K562 (cell line): ENCODE measurements around the gene NLE1. TPM values are rescaled to one million over a fixed set of nuclear protein-coding genes. Genes with fewer than 3 reads are reported as not detected.

Experiments
- GTF2A2 ChIP-seq: IDR thresholded peaks from 2 replicates; pipeline ENCODE4 v1.6.1; 2016; ENCODE audit warnings: mild to moderate bottlenecking, missing genetic modification characterization, missing compliant biosample characterization
- HCFC1 ChIP-seq: IDR thresholded peaks from 2 replicates; pipeline ENCODE4 v1.6.1; 2012; ENCODE audit warnings: low read depth, low read length, improper control_type of control experiment
- KDM5B ChIP-seq: fragments of 200-600 bp; sonication (generic); IDR thresholded peaks from 2 replicates; pipeline ENCODE4 v1.6.1; 2012; ENCODE audit warnings: low read depth, mild to moderate bottlenecking, moderate library complexity, low read length, control low read depth, inconsistent platforms; ENCODE audit not compliant: insufficient replicate concordance
- PTBP1 ChIP-seq: fragments of 200-400 bp; formaldehyde crosslinking; IDR thresholded peaks from 2 replicates; pipeline ENCODE4 v1.6.1; 2017; ENCODE audit warnings: low read depth, low read length
- TFAP4 ChIP-seq: sonication (generic); formaldehyde crosslinking; IDR thresholded peaks from 2 replicates; pipeline ENCODE4 v1.8.0; 2022; ENCODE audit warnings: missing genetic modification reagents, mild to moderate bottlenecking, moderate library complexity, borderline replicate concordance
- ZNF407 ChIP-seq: fragments of 450-650 bp; IDR thresholded peaks from 2 replicates; pipeline ENCODE4 v1.6.1; 2016; ENCODE audit warnings: low read depth
- polyA plus RNA-seq, 8 experiments: library from polyadenylated mRNA; depleted of rRNA in 4 of 8; stranded (reverse) in 5 of 8; unstranded in 3 of 8; fragments of >200 nt; fragmentation: Nextera tagmentation in 2 of 8; fragmentation: Illumina TruSeq in 1 of 8; extraction: Ambion mirVana in 2 of 8; extraction: Trizol in 1 of 8; gene quantifications; 2 replicates each; pipeline versions ENCODE4 v1.2.1 to v1.2.3, GENCODE V29; 2011 to 2014; ENCODE audit warnings: inconsistent platforms in 1 of 8, missing spikeins in 1 of 8
- total RNA-seq, 7 experiments: library from RNA; depleted of rRNA in 6 of 7; stranded (reverse); fragments of >200 nt in 6 of 7; fragmentation: Illumina TruSeq in 2 of 7; extraction: Trizol in 2 of 7; gene quantifications; 2 replicates each; pipeline versions ENCODE4 v1.2.1 to v1.2.3, GENCODE V29; 2011 to 2021; ENCODE audit warnings: low replicate concordance in 1 of 7
- TF ChIP-seq, protein P1 (sequence below), 3 experiments: IDR thresholded peaks in 2 of 3; conservative IDR thresholded peaks in 1 of 3; 2 replicates each; pipeline ENCODE4 v1.5.1; 2011 to 2012; ENCODE audit warnings: low read length in 3 of 3, mild to moderate bottlenecking in 3 of 3, control low read depth in 2 of 3, improper control_type of control experiment in 1 of 3, inconsistent platforms in 1 of 3, low read depth in 1 of 3, mixed read lengths in 1 of 3, moderate library complexity in 1 of 3; ENCODE audit not compliant: insufficient read depth in 2 of 3
- TF ChIP-seq, protein P2 (sequence below): sonication (generic); formaldehyde crosslinking; IDR thresholded peaks from 2 replicates; pipeline ENCODE4 v1.8.0; 2023; ENCODE audit warnings: mild to moderate bottlenecking, missing genetic modification reagents
- TF ChIP-seq, protein P3 (sequence below), 2 experiments: fragments of 150-350 bp in 1 of 2; IDR thresholded peaks; 2 replicates each; pipeline ENCODE4 v1.6.1; 2012 to 2016; ENCODE audit warnings: low read depth in 2 of 2, low read length in 2 of 2, mild to moderate bottlenecking in 1 of 2, moderate library complexity in 1 of 2

Gene NLE1
- total and polyA plus RNA-seq, 9 of the 15 experiments (the other 6 are each of a cell fraction or from before 2014, with no cell fraction given): 3.8 to 69.0 (median 29.4) TPM

- TF ChIP-seq, protein P1, sequence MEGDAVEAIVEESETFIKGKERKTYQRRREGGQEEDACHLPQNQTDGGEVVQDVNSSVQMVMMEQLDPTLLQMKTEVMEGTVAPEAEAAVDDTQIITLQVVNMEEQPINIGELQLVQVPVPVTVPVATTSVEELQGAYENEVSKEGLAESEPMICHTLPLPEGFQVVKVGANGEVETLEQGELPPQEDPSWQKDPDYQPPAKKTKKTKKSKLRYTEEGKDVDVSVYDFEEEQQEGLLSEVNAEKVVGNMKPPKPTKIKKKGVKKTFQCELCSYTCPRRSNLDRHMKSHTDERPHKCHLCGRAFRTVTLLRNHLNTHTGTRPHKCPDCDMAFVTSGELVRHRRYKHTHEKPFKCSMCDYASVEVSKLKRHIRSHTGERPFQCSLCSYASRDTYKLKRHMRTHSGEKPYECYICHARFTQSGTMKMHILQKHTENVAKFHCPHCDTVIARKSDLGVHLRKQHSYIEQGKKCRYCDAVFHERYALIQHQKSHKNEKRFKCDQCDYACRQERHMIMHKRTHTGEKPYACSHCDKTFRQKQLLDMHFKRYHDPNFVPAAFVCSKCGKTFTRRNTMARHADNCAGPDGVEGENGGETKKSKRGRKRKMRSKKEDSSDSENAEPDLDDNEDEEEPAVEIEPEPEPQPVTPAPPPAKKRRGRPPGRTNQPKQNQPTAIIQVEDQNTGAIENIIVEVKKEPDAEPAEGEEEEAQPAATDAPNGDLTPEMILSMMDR (IDR thresholded peaks at IDR 0.05 in 2 of 3, conservative IDR thresholded peaks at IDR 0.05 in 1 of 3; ENCODE audit: insufficient read depth in 2 of 3, low read depth in 1 of 3, low read length in 3 of 3): peak; percentile 86 to 97 (median 92)
- TF ChIP-seq GTF2A2 (tag) (no peak), TFAP4 (CRISPR knock-in tag) (peak; percentile 17; the same call in 1 of the 2 replicates), KDM5B (no peak), PTBP1 (no peak), HCFC1 (peak; percentile 38), ZNF407 (peak; percentile 79)
- TF ChIP-seq, protein P2, sequence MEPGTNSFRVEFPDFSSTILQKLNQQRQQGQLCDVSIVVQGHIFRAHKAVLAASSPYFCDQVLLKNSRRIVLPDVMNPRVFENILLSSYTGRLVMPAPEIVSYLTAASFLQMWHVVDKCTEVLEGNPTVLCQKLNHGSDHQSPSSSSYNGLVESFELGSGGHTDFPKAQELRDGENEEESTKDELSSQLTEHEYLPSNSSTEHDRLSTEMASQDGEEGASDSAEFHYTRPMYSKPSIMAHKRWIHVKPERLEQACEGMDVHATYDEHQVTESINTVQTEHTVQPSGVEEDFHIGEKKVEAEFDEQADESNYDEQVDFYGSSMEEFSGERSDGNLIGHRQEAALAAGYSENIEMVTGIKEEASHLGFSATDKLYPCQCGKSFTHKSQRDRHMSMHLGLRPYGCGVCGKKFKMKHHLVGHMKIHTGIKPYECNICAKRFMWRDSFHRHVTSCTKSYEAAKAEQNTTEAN (CRISPR knock-in tag): no peak
- TF ChIP-seq, protein P3, sequence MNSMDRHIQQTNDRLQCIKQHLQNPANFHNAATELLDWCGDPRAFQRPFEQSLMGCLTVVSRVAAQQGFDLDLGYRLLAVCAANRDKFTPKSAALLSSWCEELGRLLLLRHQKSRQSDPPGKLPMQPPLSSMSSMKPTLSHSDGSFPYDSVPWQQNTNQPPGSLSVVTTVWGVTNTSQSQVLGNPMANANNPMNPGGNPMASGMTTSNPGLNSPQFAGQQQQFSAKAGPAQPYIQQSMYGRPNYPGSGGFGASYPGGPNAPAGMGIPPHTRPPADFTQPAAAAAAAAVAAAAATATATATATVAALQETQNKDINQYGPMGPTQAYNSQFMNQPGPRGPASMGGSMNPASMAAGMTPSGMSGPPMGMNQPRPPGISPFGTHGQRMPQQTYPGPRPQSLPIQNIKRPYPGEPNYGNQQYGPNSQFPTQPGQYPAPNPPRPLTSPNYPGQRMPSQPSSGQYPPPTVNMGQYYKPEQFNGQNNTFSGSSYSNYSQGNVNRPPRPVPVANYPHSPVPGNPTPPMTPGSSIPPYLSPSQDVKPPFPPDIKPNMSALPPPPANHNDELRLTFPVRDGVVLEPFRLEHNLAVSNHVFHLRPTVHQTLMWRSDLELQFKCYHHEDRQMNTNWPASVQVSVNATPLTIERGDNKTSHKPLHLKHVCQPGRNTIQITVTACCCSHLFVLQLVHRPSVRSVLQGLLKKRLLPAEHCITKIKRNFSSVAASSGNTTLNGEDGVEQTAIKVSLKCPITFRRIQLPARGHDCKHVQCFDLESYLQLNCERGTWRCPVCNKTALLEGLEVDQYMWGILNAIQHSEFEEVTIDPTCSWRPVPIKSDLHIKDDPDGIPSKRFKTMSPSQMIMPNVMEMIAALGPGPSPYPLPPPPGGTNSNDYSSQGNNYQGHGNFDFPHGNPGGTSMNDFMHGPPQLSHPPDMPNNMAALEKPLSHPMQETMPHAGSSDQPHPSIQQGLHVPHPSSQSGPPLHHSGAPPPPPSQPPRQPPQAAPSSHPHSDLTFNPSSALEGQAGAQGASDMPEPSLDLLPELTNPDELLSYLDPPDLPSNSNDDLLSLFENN (IDR thresholded peaks at IDR 0.05; ENCODE audit: low read depth in 2 of 2, low read length in 2 of 2): no peak
These were observed 22.5 kb downstream of the NLE1 start, which contains the start of gene RAD51D (continued) for GRCh38 chr17:35119370-35120165.
